ENCODE results near the gene PSMD3. TPM values are rescaled to one million over a fixed set of nuclear protein-coding genes. Genes with fewer than 3 reads are reported as not detected.
"Not testable (repeated sequence)": the region's sequence is repeated elsewhere in the genome, so short reads cannot be mapped to it uniquely, and the experiment has no call there.

PSMD3 gene
- total RNA-seq, result 100 to 1,000 TPM; 106 to 138 TPM

DNA sequence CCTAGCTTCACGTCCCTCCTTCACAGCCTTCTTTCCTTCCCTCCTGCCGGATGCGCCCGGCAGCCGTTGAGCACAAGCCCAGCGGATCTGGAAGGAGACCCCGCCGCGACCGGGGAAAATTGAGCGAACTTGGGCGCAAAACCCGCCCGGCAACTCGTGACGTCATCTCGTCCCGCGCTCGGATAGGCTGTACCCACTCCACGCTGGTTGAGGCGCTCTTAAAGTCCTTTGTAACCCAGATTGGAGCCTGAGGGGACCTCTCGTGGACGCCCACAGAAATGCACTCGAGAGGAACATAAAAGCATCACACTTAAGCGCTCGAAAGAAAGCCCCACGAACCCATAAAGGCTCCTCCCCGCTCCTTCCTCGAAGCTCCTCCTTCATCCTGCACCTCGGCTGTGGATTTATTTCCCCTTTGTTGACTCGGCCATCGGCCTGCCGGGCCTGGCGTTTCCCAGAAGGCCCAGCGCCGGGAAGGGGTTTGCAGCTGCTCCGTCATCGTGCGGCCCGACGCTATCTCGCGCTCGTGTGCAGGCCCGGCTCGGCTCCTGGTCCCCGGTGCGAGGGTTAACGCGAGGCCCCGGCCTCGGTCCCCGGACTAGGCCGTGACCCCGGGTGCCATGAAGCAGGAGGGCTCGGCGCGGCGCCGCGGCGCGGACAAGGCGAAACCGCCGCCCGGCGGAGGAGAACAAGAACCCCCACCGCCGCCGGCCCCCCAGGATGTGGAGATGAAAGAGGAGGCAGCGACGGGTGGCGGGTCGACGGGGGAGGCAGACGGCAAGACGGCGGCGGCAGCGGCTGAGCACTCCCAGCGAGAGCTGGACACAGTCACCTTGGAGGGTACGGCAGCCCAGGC is at the start of gene PSMD3:
TSS of gene PSMD3 (plus strand) at position 457 of the 856 bp plus-strand sequence. CDS start at position 621, 164 bp downstream.
- peaks cover 34% of the 10 kb centered on the region for H3K4me1 Mint-ChIP-seq

DNA sequence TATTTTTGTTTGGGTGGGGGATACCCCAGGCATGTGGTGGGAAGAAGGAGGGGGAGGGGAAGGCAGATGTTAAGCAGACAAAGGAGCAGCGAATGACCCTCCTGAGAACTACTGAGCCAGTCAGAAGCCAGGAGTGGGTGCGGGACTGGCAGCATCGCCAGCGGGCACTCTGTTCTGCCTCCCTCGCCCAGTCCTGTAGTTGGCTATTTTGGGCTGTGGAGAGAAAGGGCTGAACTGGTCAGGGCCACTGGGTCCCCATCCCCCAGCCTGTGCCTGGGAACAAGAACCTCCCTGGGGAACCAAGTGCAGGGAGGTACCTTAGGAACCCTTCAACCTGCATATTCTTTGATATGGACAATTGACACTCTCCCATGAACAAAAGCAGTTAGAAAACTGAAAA is 46.7 kb upstream of the PSMD3 start:
- H3K27ac Mint-ChIP-seq, result no peak overlapping the region
- H3K27me3 Mint-ChIP-seq, result no peaks in the 10 kb centered on the region
- peaks cover 9% of the 10 kb centered on the region for H3K4me1 Mint-ChIP-seq
- no peak overlapping the region for H3K4me3 Mint-ChIP-seq
- no peaks in the 10 kb centered on the region for H3K36me3 Mint-ChIP-seq
- no peak for ATAC-seq
- DNase-seq, result no peak
- CTCF ChIA-PET, result no interaction called here
- H3K9me3 Mint-ChIP-seq (ENCODE audit: low read depth), result no peaks in the 10 kb centered on the region

More for the DNA sequence above, at the start of gene PSMD3:
- DNase-seq, result peak; percentile 99
- H3K4me3 Mint-ChIP-seq, result peak within 1 kb of the TSS; percentile 97
- peaks cover 14% of the 10 kb centered on the region for H3K27me3 Mint-ChIP-seq
- CTCF ChIA-PET, result interaction anchor here (0.6 to 8.7 kb wide), 40 partner anchors 9 to 359 kb away, joined by 3 to 129 read pairs (median 4); partner anchors contain the start of genes GSDMA, IKZF3, LRRC3C and MED24
- H3K9me3 Mint-ChIP-seq (ENCODE audit: low read depth), result no peaks in the 10 kb centered on the region
- peak within 1 kb of the TSS; percentile 88 for H3K27ac Mint-ChIP-seq
- peaks cover 13% of the 10 kb centered on the region for H3K36me3 Mint-ChIP-seq
- peak; percentile 96 for ATAC-seq

DNA sequence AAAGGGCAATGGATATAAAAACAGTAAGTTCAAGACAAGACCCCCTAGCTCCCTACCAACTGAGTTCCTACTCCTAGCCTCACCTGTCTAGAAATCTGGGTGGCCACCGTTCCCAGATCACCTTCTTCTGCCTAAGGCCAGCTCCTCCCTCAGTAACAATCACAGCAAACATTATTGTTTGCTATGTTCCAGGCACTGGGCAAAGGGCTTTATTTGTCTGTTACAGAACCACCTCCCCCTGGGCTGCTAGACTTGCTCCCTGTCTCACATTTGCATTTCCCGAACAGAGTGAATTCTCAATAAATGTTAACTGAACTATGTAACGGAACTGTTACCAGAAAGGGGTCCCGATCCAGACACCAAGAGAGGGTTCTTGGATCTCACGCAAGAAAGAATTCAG is 46.3 kb upstream of the PSMD3 start:
- no peaks in the 10 kb centered on the region for H3K27me3 Mint-ChIP-seq
- no peak for ATAC-seq
- H3K4me3 Mint-ChIP-seq, result no peak overlapping the region
- no peak overlapping the region for H3K27ac Mint-ChIP-seq
- CTCF ChIA-PET, result interaction anchor here (1.0 kb wide), 1 partner anchor 46 kb away, joined by 4 read pairs; no protein-coding TSS in a partner anchor
- no peaks in the 10 kb centered on the region for H3K9me3 Mint-ChIP-seq (ENCODE audit: low read depth)
- no peaks in the 10 kb centered on the region for H3K36me3 Mint-ChIP-seq
- no peak for DNase-seq
- H3K4me1 Mint-ChIP-seq, result peaks cover 9% of the 10 kb centered on the region

DNA sequence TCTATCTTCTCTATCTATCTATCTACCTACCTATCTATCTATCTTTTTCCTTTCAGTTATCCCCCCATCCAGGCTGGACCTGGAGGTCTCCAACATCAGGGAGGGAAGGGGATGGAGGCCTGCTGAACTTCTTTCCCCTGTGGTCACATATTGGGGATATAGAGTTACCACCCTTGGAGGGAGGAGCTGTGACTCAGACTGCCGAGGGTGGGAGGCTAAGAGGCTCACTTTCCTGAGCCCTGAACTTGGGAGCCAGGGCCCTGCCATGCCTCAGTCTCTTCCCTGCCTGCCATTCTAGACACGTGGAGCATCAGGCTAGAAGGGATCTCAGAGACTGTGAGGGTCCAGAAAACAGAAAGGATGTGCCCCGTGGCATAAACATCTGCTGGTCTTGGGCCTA is 44.7 kb upstream of the PSMD3 start:
- H3K4me1 Mint-ChIP-seq, result peaks cover 16% of the 10 kb centered on the region
- H3K27ac Mint-ChIP-seq, result no peak overlapping the region
- H3K4me3 Mint-ChIP-seq, result no peak overlapping the region
- DNase-seq, result no peak
- no peaks in the 10 kb centered on the region for H3K9me3 Mint-ChIP-seq (ENCODE audit: low read depth)
- ATAC-seq, result no peak
- CTCF ChIA-PET, result no interaction called here
- no peaks in the 10 kb centered on the region for H3K27me3 Mint-ChIP-seq
- H3K36me3 Mint-ChIP-seq, result no peaks in the 10 kb centered on the region

DNA sequence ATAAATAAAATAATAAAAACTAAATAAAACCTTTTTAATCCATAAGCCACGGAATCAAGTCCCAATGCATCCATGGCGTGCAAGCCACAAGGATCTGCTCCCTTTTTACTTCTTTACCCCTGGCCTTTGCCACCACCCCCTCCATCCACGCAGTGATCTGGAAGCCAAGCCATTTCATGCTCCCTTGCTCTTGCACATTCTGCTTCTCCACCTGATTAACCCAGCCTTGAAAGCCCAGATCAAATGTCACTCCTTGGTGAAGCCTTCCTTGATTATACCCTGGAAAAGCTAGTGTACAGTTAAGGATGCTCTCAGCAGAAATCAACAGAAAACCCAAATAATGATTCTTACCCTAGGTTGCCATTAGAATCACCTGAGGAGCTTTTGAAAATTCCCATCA is 43.2 kb upstream of the PSMD3 start:
- CTCF ChIA-PET, result interaction anchor here (0.8 to 1.9 kb wide), 3 partner anchors 9 to 65 kb away, joined by 3 to 7 read pairs (median 3); no protein-coding TSS in a partner anchor
- no peaks in the 10 kb centered on the region for H3K36me3 Mint-ChIP-seq

DNA sequence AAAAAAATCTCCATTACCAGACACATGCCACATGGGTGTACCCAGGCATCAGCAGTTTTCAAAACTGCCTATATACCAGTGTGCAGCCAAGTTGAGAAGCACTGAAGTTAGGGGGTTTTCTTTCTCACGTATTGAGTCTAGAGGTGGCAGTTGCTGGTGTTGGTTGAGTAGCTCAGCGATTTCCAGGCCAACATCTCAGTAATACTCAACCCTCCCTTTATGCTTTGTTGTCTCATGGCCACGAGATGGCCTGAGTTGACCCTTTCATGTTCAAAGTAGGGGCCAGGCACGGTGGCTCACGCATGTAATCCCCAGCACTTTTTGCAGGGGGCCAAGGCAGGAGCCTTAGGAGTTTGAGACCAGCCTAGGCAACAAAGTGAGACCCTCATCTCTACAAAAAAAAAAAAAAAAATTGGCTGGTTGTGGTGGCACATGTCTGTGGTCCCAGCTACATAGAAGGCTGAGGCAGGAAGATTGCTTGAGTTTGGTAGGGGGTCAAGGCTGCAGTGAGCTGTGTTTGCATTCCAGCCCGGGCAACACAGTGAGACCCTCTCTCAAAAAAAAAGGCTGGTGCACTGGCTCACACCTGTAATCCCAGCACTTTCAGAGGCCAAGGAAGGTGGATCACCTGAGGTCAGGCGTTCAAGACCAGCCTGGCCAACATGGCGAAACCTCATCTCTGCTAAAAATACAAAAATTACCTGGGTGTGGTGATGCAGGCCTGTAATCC is 42.3 kb upstream of the PSMD3 start:
- Mint-ChIP-seq H3K27ac (no peak overlapping the region), H3K36me3 (no peaks in the 10 kb centered on the region), H3K27me3 (no peaks in the 10 kb centered on the region), H3K4me1 (peaks cover 19% of the 10 kb centered on the region), H3K9me3 (ENCODE audit: low read depth) (no peaks in the 10 kb centered on the region), H3K4me3 (no peak overlapping the region)
- no peak for ATAC-seq
- no peak for DNase-seq
- CTCF ChIA-PET, result interaction anchor here (0.7 to 3.1 kb wide), 6 partner anchors 10 to 82 kb away, joined by 3 to 13 read pairs (median 4); partner anchors contain the start of genes LRRC3C and ORMDL3

More for the DNA sequence above, 43.2 kb upstream of the PSMD3 start:
- H3K9me3 Mint-ChIP-seq (ENCODE audit: low read depth), result no peaks in the 10 kb centered on the region
- DNase-seq (no peak), ATAC-seq (no peak)
- H3K27me3 Mint-ChIP-seq, result no peaks in the 10 kb centered on the region
- H3K4me1 Mint-ChIP-seq, result peaks cover 19% of the 10 kb centered on the region
- no peak overlapping the region for H3K4me3 Mint-ChIP-seq
- H3K27ac Mint-ChIP-seq, result no peak overlapping the region

DNA sequence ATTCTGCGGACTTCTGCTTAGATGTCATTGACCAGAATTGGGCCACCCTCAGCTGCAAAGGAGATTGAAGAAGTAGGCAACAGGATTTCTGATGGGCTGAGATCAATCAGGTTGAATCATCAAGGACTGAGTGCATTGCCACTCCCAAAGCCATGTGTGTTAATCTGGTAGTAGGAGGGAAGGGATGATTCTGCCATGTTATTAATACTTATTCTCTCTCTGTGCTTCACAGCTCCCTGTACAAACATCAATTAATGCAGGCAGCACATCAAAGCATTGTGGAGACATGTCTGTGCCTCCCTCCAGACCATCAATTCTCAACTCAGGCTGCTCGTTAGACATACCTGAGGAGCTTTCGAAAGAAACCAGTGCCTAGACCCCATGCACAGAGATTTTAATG is 41.5 kb upstream of the PSMD3 start:
- Mint-ChIP-seq H3K9me3 (ENCODE audit: low read depth) (no peaks in the 10 kb centered on the region), H3K4me1 (peaks cover 19% of the 10 kb centered on the region), H3K4me3 (no peak overlapping the region), H3K27ac (no peak overlapping the region), H3K36me3 (no peaks in the 10 kb centered on the region), H3K27me3 (no peaks in the 10 kb centered on the region)
- CTCF ChIA-PET, result interaction anchor here (1.0 to 3.1 kb wide), 7 partner anchors 8 to 317 kb away, joined by 3 to 13 read pairs (median 3); partner anchors contain the start of genes LRRC3C, ORMDL3 and PSMD3
- ATAC-seq (no peak), DNase-seq (no peak)

DNA sequence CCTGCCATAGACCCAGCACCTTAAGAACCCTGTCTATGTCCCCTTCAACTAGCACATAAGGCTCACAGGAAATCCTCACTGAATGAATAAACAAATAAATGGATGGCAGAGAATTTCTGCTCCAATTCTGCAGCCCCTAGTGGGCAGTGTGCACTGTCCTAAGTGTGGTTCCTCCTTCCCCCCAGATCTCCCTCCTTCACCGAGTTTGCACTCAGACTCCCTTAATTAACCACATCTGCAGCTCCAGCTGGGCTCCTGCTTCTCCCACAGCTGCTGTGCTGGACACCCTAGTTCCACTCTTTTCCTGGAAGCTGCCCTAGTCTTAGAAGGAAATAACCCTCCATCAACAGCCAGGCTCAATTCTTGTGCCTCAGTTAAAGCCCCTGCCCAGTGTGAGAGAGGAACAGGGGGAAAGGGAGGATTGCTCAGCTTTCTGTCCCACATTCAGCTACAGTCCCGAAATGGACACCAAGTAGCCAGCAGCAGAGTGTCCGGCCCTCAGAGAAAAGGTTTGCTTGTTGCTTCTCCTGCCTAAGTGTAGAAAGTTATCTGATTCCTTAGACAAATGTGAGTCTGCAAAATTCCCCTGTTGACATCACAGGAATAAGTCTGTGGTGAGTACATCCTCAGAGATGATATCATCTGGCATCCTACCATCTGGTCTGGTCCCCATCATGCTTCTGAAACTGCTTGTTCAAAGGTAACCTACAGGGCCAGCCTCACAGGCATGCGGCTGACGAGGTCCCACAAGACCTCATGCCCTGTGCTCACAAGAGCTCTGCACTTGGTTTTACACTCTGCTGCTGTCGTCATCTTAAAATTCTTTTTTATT is 40.8 kb upstream of the PSMD3 start:
- H3K4me3 Mint-ChIP-seq, result no peak overlapping the region
- H3K27me3 Mint-ChIP-seq, result no peaks in the 10 kb centered on the region
- no peaks in the 10 kb centered on the region for H3K36me3 Mint-ChIP-seq
- ATAC-seq (peak; percentile 87), DNase-seq (peak; percentile 72)
- H3K9me3 Mint-ChIP-seq (ENCODE audit: low read depth), result no peaks in the 10 kb centered on the region
- H3K27ac Mint-ChIP-seq, result peak overlapping the region; percentile 37
- peaks cover 19% of the 10 kb centered on the region for H3K4me1 Mint-ChIP-seq
- CTCF ChIA-PET, result interaction anchor here (1.0 to 3.1 kb wide), 8 partner anchors 9 to 318 kb away, joined by 3 to 13 read pairs (median 3); partner anchors contain the start of genes LRRC3C, ORMDL3 and PSMD3

DNA sequence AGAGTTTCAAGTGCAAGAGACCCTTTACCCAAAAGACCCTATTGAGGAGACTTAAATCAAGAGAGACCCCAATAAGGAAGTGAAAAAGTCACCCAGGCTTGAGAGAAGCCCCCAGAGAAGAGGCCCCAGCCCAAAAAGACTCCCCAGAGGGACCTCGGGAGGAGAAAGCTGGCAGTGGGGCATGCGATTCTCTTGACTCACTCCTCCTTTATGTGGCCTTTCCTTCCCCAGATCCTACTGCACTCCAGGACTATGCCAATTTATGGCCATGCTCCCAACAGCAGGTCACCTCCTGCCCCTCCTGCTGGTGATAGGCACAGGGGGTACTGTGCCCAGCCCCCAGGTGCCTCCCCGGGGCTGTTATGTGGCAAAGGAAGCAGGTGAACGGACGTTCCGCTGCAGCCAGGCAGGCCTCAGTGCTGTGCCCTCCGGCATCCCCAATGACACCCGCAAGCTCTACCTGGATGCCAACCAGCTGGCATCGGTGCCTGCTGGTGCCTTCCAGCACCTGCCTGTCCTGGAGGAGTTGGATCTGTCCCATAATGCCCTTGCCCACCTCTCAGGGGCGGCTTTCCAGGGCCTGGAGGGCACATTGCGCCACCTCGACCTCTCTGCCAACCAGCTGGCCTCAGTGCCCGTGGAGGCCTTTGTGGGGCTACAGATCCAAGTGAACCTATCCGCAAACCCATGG is 36.8 kb upstream of the PSMD3 start:
- H3K4me3 Mint-ChIP-seq, result no peak overlapping the region
- H3K4me1 Mint-ChIP-seq, result peaks cover 24% of the 10 kb centered on the region
- no peak overlapping the region for H3K27ac Mint-ChIP-seq
- no peaks in the 10 kb centered on the region for H3K9me3 Mint-ChIP-seq (ENCODE audit: low read depth)
- CTCF ChIA-PET, result no interaction called here
- ATAC-seq (no peak), DNase-seq (no peak)
- no peaks in the 10 kb centered on the region for H3K36me3 Mint-ChIP-seq
- H3K27me3 Mint-ChIP-seq, result no peaks in the 10 kb centered on the region

DNA sequence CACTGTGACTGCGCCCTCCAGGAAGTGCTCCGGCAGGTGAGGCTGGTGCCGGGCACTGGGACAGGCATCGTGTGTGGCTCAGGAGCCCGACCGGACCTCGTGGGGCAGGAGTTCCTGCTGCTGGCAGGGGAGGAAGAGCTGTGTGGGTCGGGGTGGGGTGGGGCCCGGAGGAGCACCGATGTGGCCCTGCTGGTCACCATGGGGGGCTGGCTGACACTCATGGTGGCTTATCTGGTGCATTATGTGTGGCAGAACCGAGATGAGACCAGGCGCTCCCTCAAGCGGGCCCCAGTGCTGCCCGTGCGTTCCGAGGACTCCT is 36.3 kb upstream of the PSMD3 start:
- no peak overlapping the region for H3K27ac Mint-ChIP-seq
- H3K27me3 Mint-ChIP-seq, result no peaks in the 10 kb centered on the region
- no peak for DNase-seq
- CTCF ChIA-PET, result no interaction called here
- no peak for ATAC-seq
- H3K36me3 Mint-ChIP-seq, result no peaks in the 10 kb centered on the region
- H3K4me1 Mint-ChIP-seq, result peaks cover 21% of the 10 kb centered on the region
- H3K4me3 Mint-ChIP-seq, result no peak overlapping the region
- H3K9me3 Mint-ChIP-seq (ENCODE audit: low read depth), result no peaks in the 10 kb centered on the region

DNA sequence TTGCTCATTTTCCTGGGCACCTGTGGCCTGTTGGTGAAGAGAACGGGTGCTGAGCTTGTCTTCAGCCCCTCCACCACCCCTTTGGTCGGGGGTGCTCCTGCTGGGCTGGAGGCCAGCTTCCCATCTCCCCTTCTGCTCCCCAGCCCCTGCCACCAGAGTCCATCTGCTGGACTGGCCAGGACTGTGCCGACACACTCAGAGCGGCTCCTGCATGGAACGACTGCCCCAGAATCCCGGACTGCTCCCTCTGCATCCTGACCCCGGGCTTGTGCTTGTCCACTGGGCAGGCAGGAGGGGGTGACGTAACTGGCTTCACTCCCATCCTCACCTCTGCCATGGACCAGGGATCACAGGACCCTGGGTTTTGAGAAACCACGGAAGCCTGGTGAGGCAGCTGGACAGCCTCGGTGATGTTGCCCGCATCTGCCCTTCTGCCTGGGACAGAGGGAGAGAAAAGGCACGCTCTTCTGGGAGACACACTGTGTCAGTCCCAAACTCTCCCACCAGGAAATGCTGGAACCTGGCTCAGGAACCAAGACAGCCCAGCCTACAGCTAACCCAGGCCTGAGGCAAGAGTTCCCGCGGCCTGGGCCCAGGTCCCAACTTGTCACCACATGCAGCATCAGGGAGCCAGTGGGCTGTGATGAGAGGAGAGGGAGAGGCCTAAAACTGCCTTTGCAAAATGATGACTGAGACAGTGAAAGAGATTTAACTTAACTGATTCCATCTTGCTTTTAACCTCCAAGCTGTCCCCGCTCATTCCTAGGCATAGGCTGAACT is 33.9 kb upstream of the PSMD3 start:
- Mint-ChIP-seq H3K27ac (no peak overlapping the region), H3K4me1 (peaks cover 6% of the 10 kb centered on the region)
- DNase-seq, result no peak

DNA sequence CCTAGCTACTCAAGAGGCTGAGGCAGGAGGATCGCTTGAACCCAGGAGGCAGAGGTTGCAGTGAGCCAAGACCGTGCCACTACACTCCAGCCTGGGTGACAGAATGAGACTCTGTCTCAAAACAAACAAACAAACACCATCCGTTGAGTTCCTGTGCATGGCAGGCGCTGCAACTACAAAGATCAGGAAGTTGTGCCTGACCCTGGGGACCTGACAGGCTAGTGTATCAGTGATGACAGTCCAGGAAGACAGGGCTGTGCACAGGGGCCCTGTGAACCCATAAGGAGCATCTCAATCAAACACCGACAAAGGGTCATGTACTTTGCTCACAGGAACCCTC is 32.1 kb upstream of the PSMD3 start:
- H3K4me3 Mint-ChIP-seq; H3K27me3 Mint-ChIP-seq; H3K27ac Mint-ChIP-seq; H3K9me3 Mint-ChIP-seq (ENCODE audit: low read depth); ATAC-seq; CTCF ChIA-PET; H3K36me3 Mint-ChIP-seq; DNase-seq: not testable (repeated sequence)
- peaks cover 15% of the 10 kb centered on the region for H3K4me1 Mint-ChIP-seq

More for the DNA sequence above, 33.9 kb upstream of the PSMD3 start:
- H3K9me3 Mint-ChIP-seq (ENCODE audit: low read depth), result no peaks in the 10 kb centered on the region
- CTCF ChIA-PET, result interaction anchor here (1.4 kb wide), 2 partner anchors 11 to 12 kb away, joined by 3 to 4 read pairs; no protein-coding TSS in a partner anchor
- peaks cover 4% of the 10 kb centered on the region for H3K27me3 Mint-ChIP-seq
- H3K36me3 Mint-ChIP-seq, result no peaks in the 10 kb centered on the region
- no peak overlapping the region for H3K4me3 Mint-ChIP-seq
- ATAC-seq, result no peak
